ENCODE measurements around the gene OR51M1.

Gene OR51M1

DNA sequence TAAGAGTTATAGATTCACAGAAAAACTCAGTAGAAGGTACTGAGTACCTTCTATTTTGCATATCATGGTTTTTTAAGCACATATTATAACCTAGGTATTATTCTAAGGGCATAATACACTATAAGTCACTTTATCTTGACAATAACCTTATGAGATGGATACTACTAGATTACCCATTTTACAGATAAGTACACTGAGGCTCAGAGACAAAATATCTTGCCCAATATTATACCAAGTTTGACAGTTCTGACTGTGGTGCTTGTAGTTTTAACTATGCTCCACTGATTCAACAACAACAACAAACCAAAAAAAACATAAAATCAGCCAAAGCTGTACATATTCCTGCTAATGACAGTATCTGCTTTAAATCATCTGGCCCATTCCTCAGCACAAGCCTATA is 10.5 kb downstream of the OR51M1 start:
- DNase-seq = no peak

DNA sequence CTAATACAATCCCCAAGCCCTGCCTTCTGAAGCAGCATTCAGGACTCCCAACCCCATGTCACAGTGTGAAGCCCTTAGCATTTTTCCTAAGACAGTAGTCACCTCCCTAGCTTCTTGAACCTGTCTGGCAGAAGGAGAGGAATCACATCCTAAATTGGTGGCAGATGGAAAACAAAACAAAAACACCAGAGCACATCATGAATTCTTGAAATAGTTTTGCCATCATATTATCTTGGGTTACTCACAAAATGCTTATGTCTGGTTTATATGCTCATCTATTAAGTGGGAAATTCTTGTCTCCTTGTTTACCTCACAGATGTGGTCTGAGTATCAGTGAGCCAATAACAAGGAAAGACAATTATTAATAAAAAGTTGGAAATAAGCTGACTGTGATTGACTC is 15.3 kb downstream of the OR51M1 start:
- DNase-seq = no peak

DNA sequence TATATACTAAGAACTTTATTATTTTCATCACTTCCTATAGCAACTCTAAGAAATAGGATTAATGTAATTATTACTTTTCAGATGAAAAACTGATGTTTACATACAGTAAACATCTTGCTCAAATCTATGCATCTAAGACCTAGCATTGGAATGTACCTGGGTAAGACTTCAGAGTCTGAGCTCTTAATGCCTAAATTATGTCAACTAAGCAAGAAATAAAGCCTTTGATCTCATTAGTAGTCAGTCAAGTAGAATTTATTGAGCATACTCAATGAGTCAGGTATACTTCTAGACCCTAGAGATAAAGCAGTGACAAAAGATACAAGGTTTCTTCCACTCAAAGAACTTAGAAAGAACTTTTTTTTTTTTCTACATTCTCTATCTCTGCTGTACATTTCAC is 21.6 kb downstream of the OR51M1 start:
- no peak for DNase-seq

DNA sequence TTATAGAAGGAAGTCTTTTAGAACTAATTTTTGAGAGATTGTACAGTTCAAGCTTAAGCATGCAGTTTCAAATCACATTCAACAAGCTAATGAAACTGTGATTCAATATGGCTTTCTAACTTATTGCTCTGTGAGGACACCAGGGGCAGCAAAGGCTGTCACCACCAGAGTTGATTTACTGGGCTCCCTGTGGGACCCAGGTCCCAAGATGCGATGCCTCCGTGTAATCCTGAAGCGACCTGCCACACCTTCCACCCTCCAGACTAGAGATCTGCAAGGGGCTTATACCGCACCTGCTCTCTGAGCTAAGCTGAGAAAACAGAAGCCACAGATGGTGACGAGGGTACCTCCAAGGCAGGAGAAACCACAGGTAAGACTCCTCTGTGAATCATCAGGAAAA is 37.4 kb downstream of the OR51M1 start:
- no peak for DNase-seq

DNA sequence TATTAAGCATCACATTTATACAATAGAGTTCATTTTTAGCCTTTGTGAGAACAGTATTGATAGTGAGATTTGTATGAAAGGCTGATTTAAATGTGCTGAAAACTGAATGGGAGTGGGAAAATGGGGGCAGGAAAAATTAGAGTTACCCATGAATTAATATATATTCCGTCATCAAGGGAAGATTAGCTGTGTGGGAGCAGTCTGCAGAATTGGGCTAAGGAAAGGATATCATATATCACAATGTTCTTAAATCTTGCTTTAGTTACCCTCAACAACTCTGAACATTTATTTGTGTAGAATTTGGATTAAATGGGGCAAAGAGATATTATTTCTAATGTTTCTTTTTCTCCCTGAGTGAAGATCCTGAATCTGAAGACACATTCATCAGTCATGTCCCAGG is 38.2 kb downstream of the OR51M1 start, which contains the start of gene OR51Q1:
OR51Q1 (plus strand) TSS at position 301 of the 400 bp plus-strand sequence; CDS start at position 391, 90 bp downstream.
- DNase-seq = no peak

DNA sequence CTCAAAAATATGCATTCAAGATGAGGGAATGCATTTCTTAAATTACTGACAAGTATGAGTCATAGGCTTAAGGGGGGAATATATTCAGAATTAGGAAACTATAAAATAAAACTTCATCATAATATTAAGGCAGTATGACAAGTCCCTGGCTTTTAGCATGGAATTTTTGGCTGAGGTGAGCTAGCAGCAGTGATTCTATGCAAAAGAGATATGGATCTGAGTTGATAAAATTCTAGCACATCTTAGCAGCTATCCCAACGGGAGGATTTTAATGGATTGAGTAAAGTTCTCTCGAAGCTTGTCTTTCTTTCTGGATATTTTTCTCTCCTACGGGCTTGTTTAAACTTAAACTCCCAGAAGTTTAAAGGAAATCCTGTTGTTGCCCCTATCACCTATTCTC is 39.5 kb downstream of the OR51M1 start:
- no peak for DNase-seq

DNA sequence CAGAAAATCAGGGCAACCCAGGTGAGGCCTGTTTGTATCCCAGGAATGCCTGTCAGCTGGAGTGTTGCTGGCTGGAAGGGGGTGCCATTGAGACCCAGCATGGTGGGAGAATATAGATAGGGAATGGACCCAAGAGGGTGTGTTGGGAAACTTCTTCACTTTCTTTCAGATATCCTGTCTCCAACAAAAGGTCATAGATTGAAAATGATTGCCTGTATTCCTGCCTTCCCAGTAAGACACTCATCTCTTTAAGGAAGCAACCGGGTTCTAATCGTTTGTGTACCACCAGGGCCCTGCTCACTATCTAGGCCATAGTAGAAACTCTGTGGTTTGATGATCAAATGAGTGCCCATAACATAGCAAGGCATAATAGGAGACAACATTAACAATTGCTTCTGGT is 57.8 kb downstream of the OR51M1 start, which contains the start of gene OR51I1:
OR51I1 (minus strand) TSS at position 101 of the 400 bp plus-strand sequence; CDS start at position 101, 0 bp downstream.
- DNase-seq = no peak
